Esophagus squamous epithelium (tissue), 5 donors: Measurements from ENCODE around the gene FBXO11. TPM values are rescaled to one million over a fixed set of nuclear protein-coding genes. Genes with fewer than 3 reads are reported as not detected.

Source experiments
- DNase-seq: peaks from one replicate; lab custom pipeline; 2025; lab: John Stamatoyannopoulos, UW
- H3K27ac ChIP-seq, 4 donors: fragments of 200-600 bp; sonication (generic); one replicate each; pipeline ENCODE4 v1.5.1; 2016 to 2019; ENCODE audit warnings: mild to moderate bottlenecking in 1 of 4
- H3K27me3 ChIP-seq, 4 donors: fragments of 200-600 bp; sonication (generic); 1 replicate in 3 of 4; 2 replicates in 1 of 4; pipeline versions ENCODE4 v1.5.1 to v1.6.0; 2017 to 2021; ENCODE audit warnings: antibody characterized with exemption in 1 of 4
- H3K36me3 ChIP-seq, 3 donors: fragments of 200-600 bp; sonication (generic); one replicate each; pipeline ENCODE4 v1.5.1; 2016 to 2019
- H3K4me1 ChIP-seq, 3 donors: fragments of 200-600 bp; sonication (generic); one replicate each; pipeline ENCODE4 v1.5.1; 2017 to 2019
- H3K4me3 ChIP-seq, 4 donors: fragments of 200-600 bp; sonication (generic); 1 replicate in 3 of 4; 2 replicates in 1 of 4; pipeline ENCODE4 v1.5.1; 2016 to 2019; ENCODE audit warnings: mild to moderate bottlenecking in 2 of 4, moderate library complexity in 1 of 4
- H3K9me3 ChIP-seq, 3 donors: fragments of 200-600 bp; sonication (generic); one replicate each; pipeline ENCODE4 v1.5.1; 2016 to 2019
- POLR2A ChIP-seq, 4 donors: fragments of 450-650 bp; IDR thresholded peaks; one replicate each; pipeline ENCODE4 v1.6.1; 2017; ENCODE audit warnings: antibody characterized with exemption in 4 of 4, mild to moderate bottlenecking in 4 of 4, moderate library complexity in 3 of 4
- WGBS, 2 donors: methylation state at CpG; one replicate each; pipeline ENCODE4 v1.1.5; 2018; 5-methylcytosine and 5-hydroxymethylcytosine counted together
- intact Hi-C: fragments of 100-400 bp; cut with DNase I; formaldehyde crosslinking; loops from one replicate; pipeline ENCODE4 v1.15.0; 2022
- total RNA-seq, 4 donors: library from RNA; depleted of rRNA; stranded (reverse); fragments of >200 nt; gene quantifications; one replicate each; pipeline ENCODE4 v1.1.0, GENCODE V29; 2016
- TF ChIP-seq, protein P1 (sequence below), 6 experiments: fragments of 450-650 bp in 4 of 6; fragments of 200-600 bp in 2 of 6; sonication (generic) in 2 of 6; IDR thresholded peaks; one replicate each; pipeline ENCODE4 v1.5.1; 2016 to 2019; ENCODE audit warnings: antibody characterized with exemption in 6 of 6, mild to moderate bottlenecking in 4 of 6, moderate library complexity in 4 of 6
- donor health status: DM: yes; HTN: yes; CAD: no.

The FBXO11 gene
- total RNA-seq, 4 donors from 2014 or later: 21.0 to 50.2 (median 34.7) TPM

DNA sequence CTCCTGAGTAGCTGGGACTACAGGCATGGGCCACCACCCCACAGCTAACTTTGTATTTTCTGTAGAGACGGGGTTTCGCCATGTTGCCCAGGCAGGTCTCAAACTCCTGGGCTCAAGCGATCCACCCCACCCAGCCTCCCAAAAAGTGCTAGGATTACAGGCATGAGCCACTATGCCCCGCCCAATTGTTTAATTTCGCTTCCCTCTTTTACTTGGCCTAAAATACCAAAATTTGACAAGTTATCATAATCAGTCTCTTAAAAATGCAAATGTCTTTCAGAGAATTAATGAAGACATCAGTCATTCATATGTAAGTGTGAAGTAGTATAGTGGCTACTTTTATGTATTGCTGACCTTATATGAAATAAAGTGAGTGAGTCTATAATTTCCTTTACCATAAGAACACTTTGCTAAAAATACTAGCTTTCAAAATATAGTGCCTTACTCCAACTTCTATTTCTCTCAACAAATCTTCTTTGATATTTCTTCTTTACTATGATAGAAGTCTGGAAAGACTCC, 9.8 kb downstream of the FBXO11 start:
- intact Hi-C loops: no loop called here
- H3K36me3 ChIP-seq: no peaks in the 10 kb centered on the region
- H3K4me3 ChIP-seq: no peak overlapping the region
- TF ChIP-seq, protein P1, sequence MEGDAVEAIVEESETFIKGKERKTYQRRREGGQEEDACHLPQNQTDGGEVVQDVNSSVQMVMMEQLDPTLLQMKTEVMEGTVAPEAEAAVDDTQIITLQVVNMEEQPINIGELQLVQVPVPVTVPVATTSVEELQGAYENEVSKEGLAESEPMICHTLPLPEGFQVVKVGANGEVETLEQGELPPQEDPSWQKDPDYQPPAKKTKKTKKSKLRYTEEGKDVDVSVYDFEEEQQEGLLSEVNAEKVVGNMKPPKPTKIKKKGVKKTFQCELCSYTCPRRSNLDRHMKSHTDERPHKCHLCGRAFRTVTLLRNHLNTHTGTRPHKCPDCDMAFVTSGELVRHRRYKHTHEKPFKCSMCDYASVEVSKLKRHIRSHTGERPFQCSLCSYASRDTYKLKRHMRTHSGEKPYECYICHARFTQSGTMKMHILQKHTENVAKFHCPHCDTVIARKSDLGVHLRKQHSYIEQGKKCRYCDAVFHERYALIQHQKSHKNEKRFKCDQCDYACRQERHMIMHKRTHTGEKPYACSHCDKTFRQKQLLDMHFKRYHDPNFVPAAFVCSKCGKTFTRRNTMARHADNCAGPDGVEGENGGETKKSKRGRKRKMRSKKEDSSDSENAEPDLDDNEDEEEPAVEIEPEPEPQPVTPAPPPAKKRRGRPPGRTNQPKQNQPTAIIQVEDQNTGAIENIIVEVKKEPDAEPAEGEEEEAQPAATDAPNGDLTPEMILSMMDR (IDR thresholded peaks at IDR 0.05): no peak
- TF ChIP-seq POLR2A (IDR thresholded peaks at IDR 0.05): no peak
- H3K27ac ChIP-seq: no peak overlapping the region
- DNase-seq: no peak
- 68 to 89% methylated on average over 5 of the region's 5 CpGs for WGBS, 2 donors
- peaks cover 15 to 93% (median 42%) of the 10 kb centered on the region in 3 donors for H3K4me1 ChIP-seq
- no peaks in the 10 kb centered on the region for H3K9me3 ChIP-seq
- H3K27me3 ChIP-seq: no peaks in the 10 kb centered on the region

DNA sequence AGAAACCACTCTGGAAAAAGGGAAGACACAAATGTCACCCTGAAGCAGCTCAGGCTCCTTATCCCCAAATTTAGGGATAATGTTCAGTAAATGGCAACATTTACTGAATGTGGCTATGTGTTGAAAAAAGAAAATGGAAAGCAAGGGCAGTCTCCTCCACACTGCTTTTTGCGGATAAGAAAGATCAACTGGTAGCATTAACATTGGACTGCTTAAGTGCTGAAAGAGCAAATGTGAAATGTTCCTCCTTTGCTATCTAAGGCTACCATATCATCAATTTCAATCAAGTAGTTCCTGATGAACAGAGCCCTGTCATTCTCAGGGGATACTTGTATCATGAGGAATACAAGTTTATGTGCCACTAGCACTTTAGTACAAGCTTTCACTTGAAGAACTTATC, 12.5 kb downstream of the FBXO11 start:
- WGBS, 2 donors: 92 to 94% methylated on average over 1 of the region's 1 CpG
- Histone ChIP-seq H3K4me1 (peaks cover 13 to 81% (median 44%) of the 10 kb centered on the region in 3 donors), H3K27ac (no peak overlapping the region), H3K36me3 (no peaks in the 10 kb centered on the region), H3K9me3 (no peaks in the 10 kb centered on the region), H3K4me3 (no peak overlapping the region), H3K27me3 (no peaks in the 10 kb centered on the region)
- TF ChIP-seq POLR2A (IDR thresholded peaks at IDR 0.05): no peak
- TF ChIP-seq, protein P1 (IDR thresholded peaks at IDR 0.05): no peak
- no peak for DNase-seq
- intact Hi-C loops: no loop called here

DNA sequence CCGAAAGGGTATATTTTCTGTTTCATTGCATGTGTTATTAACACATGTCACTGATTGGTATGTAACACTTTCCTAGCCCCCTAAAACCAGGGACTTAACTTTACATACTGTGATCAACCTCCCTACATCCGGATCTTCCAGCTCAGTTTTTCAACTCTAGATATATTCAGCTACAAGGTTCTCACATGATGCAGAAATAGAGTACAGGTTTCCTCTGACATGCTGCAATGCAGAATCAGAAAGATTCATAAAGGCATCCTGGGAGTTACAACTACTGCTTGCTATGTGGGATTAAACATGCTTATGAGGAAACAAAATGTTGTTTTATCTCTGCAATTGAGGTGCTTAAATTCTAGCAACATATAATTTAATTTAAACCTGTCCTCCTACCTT, 14.0 kb downstream of the FBXO11 start:
- Histone ChIP-seq H3K4me1 (peaks cover 10 to 78% (median 37%) of the 10 kb centered on the region in 3 donors), H3K36me3 (peaks cover 0 to 9% (median 0%) of the 10 kb centered on the region in 3 donors), H3K4me3 (no peak overlapping the region), H3K9me3 (no peaks in the 10 kb centered on the region), H3K27ac (no peak overlapping the region), H3K27me3 (no peaks in the 10 kb centered on the region)
- no peak for DNase-seq
- no peak for TF ChIP-seq POLR2A (IDR thresholded peaks at IDR 0.05)
- TF ChIP-seq, protein P1 (IDR thresholded peaks at IDR 0.05): no peak
- intact Hi-C loops: no loop called here
- WGBS, 2 donors: 84 to 88% methylated on average over 2 of the region's 2 CpGs

DNA sequence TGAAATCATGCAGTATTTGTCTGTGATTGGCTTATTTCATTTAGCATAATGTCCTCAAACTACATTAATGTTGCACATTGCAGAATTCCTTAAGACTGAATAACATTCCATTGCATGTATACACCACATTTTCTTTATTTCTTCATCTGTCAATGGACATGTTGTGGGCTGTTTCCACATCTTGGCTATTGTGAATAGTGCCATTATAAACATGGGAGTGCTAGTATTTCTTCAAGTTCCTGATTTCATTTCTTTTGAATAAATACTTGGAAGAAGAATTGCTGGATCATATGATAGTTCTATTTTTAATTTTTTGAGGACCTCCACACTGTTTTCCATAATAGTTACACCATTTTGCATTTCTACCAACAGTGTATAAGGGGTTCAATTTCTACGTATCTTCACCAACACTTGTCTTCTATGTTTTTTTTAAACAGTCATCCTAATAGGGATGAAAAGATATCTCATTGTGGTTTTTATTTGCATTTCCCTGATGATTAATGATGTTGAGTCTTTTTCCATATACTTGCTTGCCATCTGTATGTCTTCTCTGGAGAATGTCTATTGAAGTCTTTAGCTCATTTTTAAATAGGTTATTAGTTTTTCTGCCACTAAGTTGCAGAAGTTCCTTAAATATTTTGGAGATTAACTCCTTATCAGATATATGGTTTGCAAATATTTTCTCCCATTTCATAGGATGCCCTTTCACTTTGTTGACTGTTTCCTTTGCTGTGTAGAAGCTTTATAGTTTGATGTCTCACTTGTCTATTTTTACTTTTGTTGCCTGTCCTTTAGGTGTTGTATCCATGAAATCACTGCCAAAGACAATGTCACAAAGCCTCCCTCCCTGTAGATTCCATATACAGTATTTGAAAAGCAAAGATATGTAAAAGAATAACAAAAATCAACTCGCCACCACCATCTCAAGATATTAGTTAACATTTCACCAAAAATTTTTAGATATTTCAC, 14.6 kb downstream of the FBXO11 start:
- WGBS, 2 donors: 64 to 69% methylated on average over 2 of the region's 2 CpGs
- no peak for DNase-seq
- Histone ChIP-seq H3K36me3 (peaks cover 0 to 11% (median 0%) of the 10 kb centered on the region in 3 donors), H3K9me3 (no peaks in the 10 kb centered on the region), H3K4me1 (peaks cover 8 to 71% (median 36%) of the 10 kb centered on the region in 3 donors), H3K27me3 (no peaks in the 10 kb centered on the region), H3K27ac (no peak overlapping the region), H3K4me3 (no peak overlapping the region)
- TF ChIP-seq POLR2A (IDR thresholded peaks at IDR 0.05): no peak
- TF ChIP-seq, protein P1 (IDR thresholded peaks at IDR 0.05): no peak
- intact Hi-C loops: no loop called here
